GM21528 (cell line): Measurements from ENCODE around the gene MDGA2.
"Not testable (repeated sequence)": the region's sequence is repeated elsewhere in the genome, so short reads cannot be mapped to it uniquely, and the experiment has no call there.

ENCODE experiments used
- ATAC-seq: cut with Tn5 transposase; IDR thresholded peaks from one replicate; pipeline ENCODE4 v1.9.1; 2021; ENCODE audit warnings: mild to moderate bottlenecking, moderate library complexity; ENCODE audit not compliant: unreplicated experiment, low FRiP score

The MDGA2 gene

GRCh38 chr14:47262801-47263200 lies 412.6 kb downstream of the MDGA2 start:
- no peak for ATAC-seq

GRCh38 chr14:47261350-47261749 lies 414.1 kb downstream of the MDGA2 start:
- ATAC-seq: no peak

- no peak for ATAC-seq
These were observed 415.6 kb downstream of the MDGA2 start for GRCh38 chr14:47259796-47260195.

GRCh38 chr14:47257013-47257412 lies 418.4 kb downstream of the MDGA2 start:
- ATAC-seq: no peak

GRCh38 chr14:47252802-47253201 lies 422.6 kb downstream of the MDGA2 start:
- no peak for ATAC-seq

GRCh38 chr14:47246367-47246766 lies 429.0 kb downstream of the MDGA2 start:
- no peak for ATAC-seq

GRCh38 chr14:47242579-47242978 lies 432.8 kb downstream of the MDGA2 start:
- ATAC-seq: not testable (repeated sequence)

- no peak for ATAC-seq
These were observed 434.5 kb downstream of the MDGA2 start for GRCh38 chr14:47240748-47241437.

GRCh38 chr14:47235619-47236018 lies 439.8 kb downstream of the MDGA2 start:
- ATAC-seq: no peak

GRCh38 chr14:47226877-47227520 lies 448.4 kb downstream of the MDGA2 start:
- no peak for ATAC-seq

- no peak for ATAC-seq
These were observed 451.7 kb downstream of the MDGA2 start for GRCh38 chr14:47223656-47224055.

- ATAC-seq: no peak
These were observed 455.3 kb downstream of the MDGA2 start for GRCh38 chr14:47220096-47220495.

GRCh38 chr14:47211263-47211662 lies 464.1 kb downstream of the MDGA2 start:
- ATAC-seq: no peak

- no peak for ATAC-seq
These were observed 465.3 kb downstream of the MDGA2 start for GRCh38 chr14:47210099-47210498.

- no peak for ATAC-seq
These were observed 467.0 kb downstream of the MDGA2 start for GRCh38 chr14:47208434-47208833.

- no peak for ATAC-seq
These were observed 467.8 kb downstream of the MDGA2 start for GRCh38 chr14:47207617-47208016.

GRCh38 chr14:47200740-47201139 lies 474.7 kb downstream of the MDGA2 start:
- no peak for ATAC-seq

GRCh38 chr14:47195582-47195981 lies 479.8 kb downstream of the MDGA2 start:
- no peak for ATAC-seq

- ATAC-seq: no peak
These were observed 481.4 kb downstream of the MDGA2 start for GRCh38 chr14:47194055-47194454.

GRCh38 chr14:47192203-47192602 lies 483.2 kb downstream of the MDGA2 start:
- not testable (repeated sequence) for ATAC-seq

- ATAC-seq: no peak
These were observed 483.7 kb downstream of the MDGA2 start for GRCh38 chr14:47191700-47192099.

GRCh38 chr14:47189911-47190484 lies 485.4 kb downstream of the MDGA2 start:
- no peak for ATAC-seq
